Amygdala (tissue), 56 donors: ENCODE data around the gene ZFHX2.

ENCODE experiments used
- DNase-seq, 56 donors: peaks; one replicate each; lab custom pipeline; 2025; lab: John Stamatoyannopoulos, UW

Gene ZFHX2

GRCh38 chr14:23523229-23524016 lies 28.1 kb downstream of the ZFHX2 start:
- DNase-seq: no peak

- no peak for DNase-seq
Observed at GRCh38 chr14:23522643-23523198, 28.8 kb downstream of the ZFHX2 start.

- DNase-seq: no peak
Observed at GRCh38 chr14:23521785-23522640, 29.6 kb downstream of the ZFHX2 start.

GRCh38 chr14:23520899-23521533 lies 30.5 kb downstream of the ZFHX2 start:
- peak in 7 of 56 donors; percentile 24 to 52 (median 48) for DNase-seq

GRCh38 chr14:23518709-23519108 lies 32.9 kb downstream of the ZFHX2 start:
- no peak for DNase-seq

GRCh38 chr14:23517650-23518326 lies 33.8 kb downstream of the ZFHX2 start:
- no peak for DNase-seq

GRCh38 chr14:23514644-23514957 lies 37.0 kb downstream of the ZFHX2 start:
- peak in 39 of 56 donors; percentile 26 to 85 (median 64) for DNase-seq

GRCh38 chr14:23513818-23514643 lies 37.5 kb downstream of the ZFHX2 start:
- peak in 33 of 56 donors; percentile 32 to 85 (median 66) for DNase-seq

GRCh38 chr14:23513005-23513817 lies 38.4 kb downstream of the ZFHX2 start:
- peak; percentile 50 to 96 (median 87) for DNase-seq

GRCh38 chr14:23512156-23512555 lies 39.4 kb downstream of the ZFHX2 start:
- DNase-seq: peak in 13 of 56 donors; percentile 31 to 50 (median 41)

- DNase-seq: peak in 1 of 56 donors; percentile 40
Observed at GRCh38 chr14:23494223-23494622, 57.3 kb downstream of the ZFHX2 start.

- no peak for DNase-seq
Observed at GRCh38 chr14:23492618-23493272, 58.8 kb downstream of the ZFHX2 start.

- DNase-seq: peak in 24 of 56 donors; percentile 4 to 60 (median 22)
Observed at GRCh38 chr14:23487216-23487615, 64.3 kb downstream of the ZFHX2 start.

GRCh38 chr14:23486036-23486435 lies 65.5 kb downstream of the ZFHX2 start:
- DNase-seq: no peak

- DNase-seq: no peak
Observed at GRCh38 chr14:23485326-23485725, 66.2 kb downstream of the ZFHX2 start.

GRCh38 chr14:23483236-23483854 lies 68.2 kb downstream of the ZFHX2 start:
- peak in 52 of 56 donors; percentile 8 to 86 (median 67) for DNase-seq

- DNase-seq: no peak
Observed at GRCh38 chr14:23482823-23483148, 68.8 kb downstream of the ZFHX2 start.
